ENCODE results near the gene PAX5. TPM values are rescaled to one million over a fixed set of nuclear protein-coding genes. Genes with fewer than 3 reads are reported as not detected.

PAX5 gene
- total and polyA plus RNA-seq, 3 donors from 2014 or later, result 0.79 to 1.9 (median 1.3) TPM

GRCh38 chr9:36822201-36822600 lies 211.9 kb downstream of the PAX5 start:
- no peak overlapping the region for H3K27ac ChIP-seq
- no peaks in the 10 kb centered on the region for H3K27me3 ChIP-seq
- H3K4me3 ChIP-seq, result no peak overlapping the region
- intact Hi-C loops (cut with DNase I; ENCODE audit: low total_unique reads), result no loop called here
- peaks cover 3% of the 10 kb centered on the region for H3K4me1 ChIP-seq
- DNase-seq, result no peak
- H3K36me3 ChIP-seq (ENCODE audit: low read depth, missing control alignments), result no peaks in the 10 kb centered on the region
- WGBS, 2 donors, result 74 to 90% methylated on average over 6 of the region's 6 CpGs
- H3K9me3 ChIP-seq, result no peaks in the 10 kb centered on the region
- TF ChIP-seq POLR2A (IDR thresholded peaks at IDR 0.05) (no peak), CTCF (IDR thresholded peaks at IDR 0.05) (no peak)

- no peak overlapping the region for H3K27ac ChIP-seq
- no peak for DNase-seq
Observed at GRCh38 chr9:36820392-36820861, 213.6 kb downstream of the PAX5 start.

GRCh38 chr9:36818965-36819870 lies 214.8 kb downstream of the PAX5 start:
- Histone ChIP-seq H3K36me3 (ENCODE audit: low read depth, missing control alignments) (no peaks in the 10 kb centered on the region), H3K4me1 (peaks cover 3% of the 10 kb centered on the region), H3K4me3 (peak overlapping the region in 1 of 2 donors; percentile 33), H3K27ac (no peak overlapping the region), H3K9me3 (no peaks in the 10 kb centered on the region), H3K27me3 (no peaks in the 10 kb centered on the region)
- WGBS, 2 donors, result 38 to 50% methylated on average over 26 to 35 of the region's 35 CpGs
- TF ChIP-seq POLR2A (IDR thresholded peaks at IDR 0.05) (no peak), CTCF (IDR thresholded peaks at IDR 0.05) (no peak)
- DNase-seq, result no peak
- intact Hi-C loops (cut with DNase I; ENCODE audit: low total_unique reads), result no loop called here

More at GRCh38 chr9:36820392-36820861, 213.6 kb downstream of the PAX5 start:
- H3K27me3 ChIP-seq, result no peaks in the 10 kb centered on the region
- no peaks in the 10 kb centered on the region for H3K9me3 ChIP-seq
- 54 to 62% methylated on average over 21 of the region's 21 CpGs for WGBS, 2 donors
- intact Hi-C loops (cut with DNase I; ENCODE audit: low total_unique reads), result no loop called here
- TF ChIP-seq POLR2A (IDR thresholded peaks at IDR 0.05), result no peak
- TF ChIP-seq CTCF (IDR thresholded peaks at IDR 0.05), result no peak
- no peaks in the 10 kb centered on the region for H3K36me3 ChIP-seq (ENCODE audit: low read depth, missing control alignments)
- no peak overlapping the region for H3K4me3 ChIP-seq
- H3K4me1 ChIP-seq, result peaks cover 3% of the 10 kb centered on the region

- 5% methylated on average over 22 to 32 of the region's 32 CpGs for WGBS, 2 donors
- Histone ChIP-seq H3K27me3 (no peaks in the 10 kb centered on the region), H3K4me1 (peaks cover 3% of the 10 kb centered on the region), H3K9me3 (no peaks in the 10 kb centered on the region), H3K4me3 (peak overlapping the region in 1 of 2 donors; percentile 33), H3K36me3 (ENCODE audit: low read depth, missing control alignments) (no peaks in the 10 kb centered on the region), H3K27ac (no peak overlapping the region)
- TF ChIP-seq CTCF (IDR thresholded peaks at IDR 0.05) (no peak), POLR2A (IDR thresholded peaks at IDR 0.05) (no peak)
- intact Hi-C loops (cut with DNase I; ENCODE audit: low total_unique reads), result no loop called here
- DNase-seq, result peak; percentile 17
Observed at GRCh38 chr9:36818242-36818938, 215.7 kb downstream of the PAX5 start.
